ENCODE measurements around the gene PRKCQ. TPM values are rescaled to one million over a fixed set of nuclear protein-coding genes. Genes with fewer than 3 reads are reported as not detected.

The PRKCQ gene
- polyA plus RNA-seq (2013, experiment 1 of 2) = 1.7 TPM
- polyA plus RNA-seq (2013, experiment 2 of 2) = 1.8 TPM

GRCh38 chr10:6579904-6580278 is at the start of gene PRKCQ:
Gene PRKCQ, minus strand, starts transcription at chr10:6580276. Its CDS starts 65,141 bp downstream, at chr10:6515135.
- Histone ChIP-seq H2BK120ac (ENCODE audit: low read depth, low read length) (no peak within 1 kb of the TSS), H3K9ac (ENCODE audit: low read depth, low read length, poor library complexity) (peak within 1 kb of the TSS; percentile 94), H2BK5ac (ENCODE audit: low read length) (no peak within 1 kb of the TSS), H3K9me3 (replicated peaks in 1 of 2; ENCODE audit: control insufficient read depth in 2 of 2, insufficient read depth in 1 of 2, low read depth in 1 of 2, low read length in 2 of 2) (no peaks in the 10 kb centered on the region), H3K36me3 (replicated peaks in 1 of 2; ENCODE audit: control insufficient read depth in 2 of 2, insufficient read depth in 2 of 2, low read length in 2 of 2) (peaks cover 0 to 1% of the 10 kb centered on the region in 2 donors), H4K91ac (ENCODE audit: low read depth, low read length, poor library complexity) (no peak within 1 kb of the TSS), H4K8ac (ENCODE audit: low read depth, low read length) (no peak within 1 kb of the TSS), H3K4me3 (ENCODE audit: low read length in 2 of 2) (peak within 1 kb of the TSS; percentile 52 to 93), H3K18ac (ENCODE audit: low read length) (peak within 1 kb of the TSS; percentile 95), H3K4me1 (ENCODE audit: control insufficient read depth in 2 of 2, insufficient read depth in 1 of 2, low read depth in 1 of 2, low read length in 2 of 2) (peaks cover 2 to 8% of the 10 kb centered on the region in 2 donors), H3K79me1 (ENCODE audit: low read depth, low read length) (no peaks in the 10 kb centered on the region), H3K14ac (ENCODE audit: low read length) (no peak within 1 kb of the TSS), H2BK15ac (ENCODE audit: low read length) (no peak within 1 kb of the TSS), H2AFZ (ENCODE audit: low read length) (peak within 1 kb of the TSS; percentile 98), H3K23ac (ENCODE audit: low read depth, low read length, poor library complexity) (peak within 1 kb of the TSS; percentile 82), H3K27ac (replicated peaks; ENCODE audit: low read length) (no peak within 1 kb of the TSS), H2BK12ac (ENCODE audit: low read length) (no peak within 1 kb of the TSS), H3K27me3 (ENCODE audit: control insufficient read depth in 3 of 3, insufficient read depth in 3 of 3, low read depth in 1 of 3, low read length in 3 of 3) (peaks cover 0 to 39% (median 12%) of the 10 kb centered on the region in 3 experiments), H2AK5ac (ENCODE audit: low read depth, low read length) (no peak within 1 kb of the TSS), H3K4me2 (ENCODE audit: insufficient read depth, low read length, poor library complexity, severe bottlenecking) (peak within 1 kb of the TSS; percentile 87), H3K4ac (ENCODE audit: low read length) (no peak within 1 kb of the TSS)
- WGBS, 2 donors (ENCODE audit: extremely low coverage in 2 of 2, insufficient read length in 2 of 2, insufficient replicate concordance in 1 of 2) = no CpG with 5 or more reads among the region's 41 CpGs
- no peak for DNase-seq (ENCODE audit: low spot score)

- Histone ChIP-seq H2BK5ac (ENCODE audit: low read length) (no peak overlapping the region), H3K27ac (replicated peaks; ENCODE audit: low read length) (no peak overlapping the region), H2BK12ac (ENCODE audit: low read length) (no peak overlapping the region), H3K27me3 (ENCODE audit: control insufficient read depth in 3 of 3, insufficient read depth in 3 of 3, low read depth in 1 of 3, low read length in 3 of 3) (peaks cover 0 to 14% (median 0%) of the 10 kb centered on the region in 3 experiments), H2BK15ac (ENCODE audit: low read length) (no peak overlapping the region), H3K4me3 (ENCODE audit: low read length in 2 of 2) (no peak overlapping the region), H3K23ac (ENCODE audit: low read depth, low read length, poor library complexity) (no peak overlapping the region), H4K8ac (ENCODE audit: low read depth, low read length) (no peak overlapping the region), H3K18ac (ENCODE audit: low read length) (no peak overlapping the region), H2BK120ac (ENCODE audit: low read depth, low read length) (no peak overlapping the region), H3K4ac (ENCODE audit: low read length) (no peak overlapping the region), H3K9me3 (replicated peaks in 1 of 2; ENCODE audit: control insufficient read depth in 2 of 2, insufficient read depth in 1 of 2, low read depth in 1 of 2, low read length in 2 of 2) (no peaks in the 10 kb centered on the region), H3K14ac (ENCODE audit: low read length) (no peak overlapping the region), H2AK5ac (ENCODE audit: low read depth, low read length) (no peak overlapping the region), H3K79me1 (ENCODE audit: low read depth, low read length) (no peaks in the 10 kb centered on the region), H2AFZ (ENCODE audit: low read length) (no peak overlapping the region), H3K4me1 (ENCODE audit: control insufficient read depth in 2 of 2, insufficient read depth in 1 of 2, low read depth in 1 of 2, low read length in 2 of 2) (peaks cover 0 to 13% of the 10 kb centered on the region in 2 donors), H3K9ac (ENCODE audit: low read depth, low read length, poor library complexity) (no peak overlapping the region), H3K4me2 (ENCODE audit: insufficient read depth, low read length, poor library complexity, severe bottlenecking) (no peak overlapping the region), H3K36me3 (replicated peaks in 1 of 2; ENCODE audit: control insufficient read depth in 2 of 2, insufficient read depth in 2 of 2, low read length in 2 of 2) (no peaks in the 10 kb centered on the region), H4K91ac (ENCODE audit: low read depth, low read length, poor library complexity) (no peak overlapping the region)
- no CpG with 5 or more reads among the region's 4 CpGs for WGBS, 2 donors (ENCODE audit: extremely low coverage in 2 of 2, insufficient read length in 2 of 2, insufficient replicate concordance in 1 of 2)
- no peak for DNase-seq (ENCODE audit: low spot score)
These were observed 45.4 kb upstream of the PRKCQ start for GRCh38 chr10:6625428-6625827.

GRCh38 chr10:6624392-6624791 is 44.3 kb upstream of the PRKCQ start:
- Histone ChIP-seq H2BK120ac (ENCODE audit: low read depth, low read length) (no peak overlapping the region), H3K9ac (ENCODE audit: low read depth, low read length, poor library complexity) (no peak overlapping the region), H3K36me3 (replicated peaks in 1 of 2; ENCODE audit: control insufficient read depth in 2 of 2, insufficient read depth in 2 of 2, low read length in 2 of 2) (no peaks in the 10 kb centered on the region), H2BK15ac (ENCODE audit: low read length) (no peak overlapping the region), H2AFZ (ENCODE audit: low read length) (no peak overlapping the region), H2AK5ac (ENCODE audit: low read depth, low read length) (no peak overlapping the region), H2BK5ac (ENCODE audit: low read length) (no peak overlapping the region), H3K4me2 (ENCODE audit: insufficient read depth, low read length, poor library complexity, severe bottlenecking) (no peak overlapping the region), H4K91ac (ENCODE audit: low read depth, low read length, poor library complexity) (no peak overlapping the region), H4K8ac (ENCODE audit: low read depth, low read length) (no peak overlapping the region), H3K4me1 (ENCODE audit: control insufficient read depth in 2 of 2, insufficient read depth in 1 of 2, low read depth in 1 of 2, low read length in 2 of 2) (peaks cover 0 to 13% of the 10 kb centered on the region in 2 donors), H3K27ac (replicated peaks; ENCODE audit: low read length) (no peak overlapping the region), H3K79me1 (ENCODE audit: low read depth, low read length) (no peaks in the 10 kb centered on the region), H3K4ac (ENCODE audit: low read length) (no peak overlapping the region), H2BK12ac (ENCODE audit: low read length) (no peak overlapping the region), H3K14ac (ENCODE audit: low read length) (no peak overlapping the region), H3K27me3 (ENCODE audit: control insufficient read depth in 3 of 3, insufficient read depth in 3 of 3, low read depth in 1 of 3, low read length in 3 of 3) (peaks cover 0 to 14% (median 0%) of the 10 kb centered on the region in 3 experiments), H3K4me3 (ENCODE audit: low read length in 2 of 2) (no peak overlapping the region), H3K23ac (ENCODE audit: low read depth, low read length, poor library complexity) (no peak overlapping the region), H3K18ac (ENCODE audit: low read length) (no peak overlapping the region), H3K9me3 (replicated peaks in 1 of 2; ENCODE audit: control insufficient read depth in 2 of 2, insufficient read depth in 1 of 2, low read depth in 1 of 2, low read length in 2 of 2) (no peaks in the 10 kb centered on the region)
- DNase-seq (ENCODE audit: low spot score) = no peak
- WGBS, 2 donors (ENCODE audit: extremely low coverage in 2 of 2, insufficient read length in 2 of 2, insufficient replicate concordance in 1 of 2) = no CpG with 5 or more reads among the region's 3 CpGs

- Histone ChIP-seq H2AK5ac (ENCODE audit: low read depth, low read length) (no peak overlapping the region), H3K18ac (ENCODE audit: low read length) (no peak overlapping the region), H3K23ac (ENCODE audit: low read depth, low read length, poor library complexity) (no peak overlapping the region), H3K36me3 (replicated peaks in 1 of 2; ENCODE audit: control insufficient read depth in 2 of 2, insufficient read depth in 2 of 2, low read length in 2 of 2) (no peaks in the 10 kb centered on the region), H3K9ac (ENCODE audit: low read depth, low read length, poor library complexity) (no peak overlapping the region), H3K4me1 (ENCODE audit: control insufficient read depth in 2 of 2, insufficient read depth in 1 of 2, low read depth in 1 of 2, low read length in 2 of 2) (peaks cover 0 to 13% of the 10 kb centered on the region in 2 donors), H3K4ac (ENCODE audit: low read length) (no peak overlapping the region), H3K9me3 (replicated peaks in 1 of 2; ENCODE audit: control insufficient read depth in 2 of 2, insufficient read depth in 1 of 2, low read depth in 1 of 2, low read length in 2 of 2) (no peaks in the 10 kb centered on the region), H3K79me1 (ENCODE audit: low read depth, low read length) (no peaks in the 10 kb centered on the region), H3K27me3 (ENCODE audit: control insufficient read depth in 3 of 3, insufficient read depth in 3 of 3, low read depth in 1 of 3, low read length in 3 of 3) (peaks cover 0 to 14% (median 0%) of the 10 kb centered on the region in 3 experiments), H3K4me2 (ENCODE audit: insufficient read depth, low read length, poor library complexity, severe bottlenecking) (no peak overlapping the region), H3K4me3 (ENCODE audit: low read length in 2 of 2) (no peak overlapping the region), H3K14ac (ENCODE audit: low read length) (no peak overlapping the region), H2BK12ac (ENCODE audit: low read length) (no peak overlapping the region), H2AFZ (ENCODE audit: low read length) (no peak overlapping the region), H4K8ac (ENCODE audit: low read depth, low read length) (no peak overlapping the region), H4K91ac (ENCODE audit: low read depth, low read length, poor library complexity) (no peak overlapping the region), H2BK15ac (ENCODE audit: low read length) (no peak overlapping the region), H2BK5ac (ENCODE audit: low read length) (no peak overlapping the region), H2BK120ac (ENCODE audit: low read depth, low read length) (no peak overlapping the region), H3K27ac (replicated peaks; ENCODE audit: low read length) (no peak overlapping the region)
- no CpG with 5 or more reads among the region's 5 CpGs for WGBS, 2 donors (ENCODE audit: extremely low coverage in 2 of 2, insufficient read length in 2 of 2, insufficient replicate concordance in 1 of 2)
- no peak for DNase-seq (ENCODE audit: low spot score)
These were observed 42.8 kb upstream of the PRKCQ start for GRCh38 chr10:6622921-6623320.
